GM10248 (cell line): ENCODE results near the gene TWF2.

ENCODE experiments used
- CTCF ChIA-PET: fragments of 300-600 bp; sonication (Branson Sonifier 250); formaldehyde crosslinking; extraction: SDS; loops from one replicate; lab custom pipeline; 2021; ENCODE audit warnings: antibody characterized with exemption; lab: Yijun Ruan, JAX
- POLR2A ChIA-PET: fragments of 350-650 bp; sonication (Branson Sonifier 250); formaldehyde crosslinking; extraction: SDS; loops from one replicate; lab custom pipeline; 2020; ENCODE audit warnings: antibody characterized with exemption; lab: Yijun Ruan, JAX
- DNase-seq: peaks from one replicate; pipeline ENCODE4 v3.0.0; 2012; ENCODE audit errors: extremely low spot score
- TF ChIP-seq, protein P1 (sequence below): IDR thresholded peaks from 2 replicates; pipeline ENCODE4 v1.5.1; 2012; ENCODE audit warnings: mild to moderate bottlenecking, low read depth; ENCODE audit errors: extremely low read depth, missing control alignments, control extremely low read depth

Gene TWF2

DNA sequence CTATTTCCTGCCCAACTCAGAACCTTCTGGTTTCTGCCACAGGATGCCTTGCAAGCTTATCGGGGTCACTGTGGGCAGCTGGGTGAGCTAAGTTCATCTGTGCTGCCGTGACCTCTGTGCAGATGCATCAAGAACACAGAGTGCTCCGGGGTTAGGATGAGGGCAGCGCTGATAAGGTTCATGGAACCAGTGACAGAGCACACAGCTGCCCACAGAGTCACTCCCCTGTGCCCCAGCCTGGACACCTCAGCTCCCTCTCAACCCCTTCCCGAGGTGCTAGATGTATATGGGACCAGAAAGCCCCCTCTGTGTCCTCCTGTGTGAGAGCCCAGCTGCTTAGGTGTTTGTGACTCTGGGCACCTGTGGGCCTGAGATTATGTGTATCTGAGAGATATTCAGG, 56.8 kb downstream of the TWF2 start:
- no peak for DNase-seq
- TF ChIP-seq, protein P1, sequence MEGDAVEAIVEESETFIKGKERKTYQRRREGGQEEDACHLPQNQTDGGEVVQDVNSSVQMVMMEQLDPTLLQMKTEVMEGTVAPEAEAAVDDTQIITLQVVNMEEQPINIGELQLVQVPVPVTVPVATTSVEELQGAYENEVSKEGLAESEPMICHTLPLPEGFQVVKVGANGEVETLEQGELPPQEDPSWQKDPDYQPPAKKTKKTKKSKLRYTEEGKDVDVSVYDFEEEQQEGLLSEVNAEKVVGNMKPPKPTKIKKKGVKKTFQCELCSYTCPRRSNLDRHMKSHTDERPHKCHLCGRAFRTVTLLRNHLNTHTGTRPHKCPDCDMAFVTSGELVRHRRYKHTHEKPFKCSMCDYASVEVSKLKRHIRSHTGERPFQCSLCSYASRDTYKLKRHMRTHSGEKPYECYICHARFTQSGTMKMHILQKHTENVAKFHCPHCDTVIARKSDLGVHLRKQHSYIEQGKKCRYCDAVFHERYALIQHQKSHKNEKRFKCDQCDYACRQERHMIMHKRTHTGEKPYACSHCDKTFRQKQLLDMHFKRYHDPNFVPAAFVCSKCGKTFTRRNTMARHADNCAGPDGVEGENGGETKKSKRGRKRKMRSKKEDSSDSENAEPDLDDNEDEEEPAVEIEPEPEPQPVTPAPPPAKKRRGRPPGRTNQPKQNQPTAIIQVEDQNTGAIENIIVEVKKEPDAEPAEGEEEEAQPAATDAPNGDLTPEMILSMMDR = no peak
- POLR2A ChIA-PET = no interaction called here
- CTCF ChIA-PET = no interaction called here

GRCh38 chr3:52181543-52181942, 57.4 kb downstream of the TWF2 start:
- TF ChIP-seq, protein P1 = no peak
- CTCF ChIA-PET = interaction anchor here (1.9 kb wide), 1 partner anchor 27 kb away, joined by 4 read pairs; the partner anchor contains the start of gene POC1A
- POLR2A ChIA-PET = no interaction called here
- DNase-seq = no peak
